Smooth muscle cell (in vitro differentiated cells): ENCODE data around the gene B3GNT9. TPM values are rescaled to one million over a fixed set of nuclear protein-coding genes. Genes with fewer than 3 reads are reported as not detected.
"Not testable (repeated sequence)": the region's sequence is repeated elsewhere in the genome, so short reads cannot be mapped to it uniquely, and the experiment has no call there.

Experiments used
- DNase-seq: peaks from one replicate; lab custom pipeline; 2025; ENCODE audit not compliant: unreplicated experiment; lab: John Stamatoyannopoulos, UW
- H2AFZ ChIP-seq: fragments of 200-600 bp; sonication (generic); 2 replicates; pipeline ENCODE4 v1.6.0; 2016; ENCODE audit warnings: antibody characterized with exemption, low read depth, mild to moderate bottlenecking
- H3F3A ChIP-seq: fragments of 200-600 bp; sonication (generic); 2 replicates; pipeline ENCODE4 v1.6.0; 2017; ENCODE audit warnings: antibody characterized with exemption, low read depth
- H3K27ac ChIP-seq: fragments of 200-600 bp; sonication (generic); 2 replicates; pipeline ENCODE4 v1.5.1; 2016; ENCODE audit warnings: low read depth, mild to moderate bottlenecking
- H3K27me3 ChIP-seq: fragments of 200-600 bp; sonication (generic); 2 replicates; pipeline ENCODE4 v1.6.1; 2016; ENCODE audit warnings: low read depth, mild to moderate bottlenecking
- H3K36me3 ChIP-seq: fragments of 200-600 bp; sonication (generic); 2 replicates; pipeline ENCODE4 v1.5.1; 2016; ENCODE audit warnings: low read depth
- H3K4me1 ChIP-seq: fragments of 200-600 bp; sonication (generic); 2 replicates; pipeline ENCODE4 v1.5.1; 2016; ENCODE audit warnings: low read depth
- H3K4me2 ChIP-seq: fragments of 200-600 bp; sonication (generic); 2 replicates; pipeline ENCODE4 v1.6.0; 2016; ENCODE audit warnings: mild to moderate bottlenecking
- H3K4me3 ChIP-seq: fragments of 200-600 bp; sonication (generic); 2 replicates; pipeline ENCODE4 v1.5.1; 2016; ENCODE audit warnings: mild to moderate bottlenecking
- H3K79me2 ChIP-seq: fragments of 200-600 bp; sonication (generic); 2 replicates; pipeline ENCODE4 v1.6.0; 2016; ENCODE audit warnings: low read depth, mild to moderate bottlenecking
- H3K9ac ChIP-seq: fragments of 200-600 bp; sonication (generic); 2 replicates; pipeline ENCODE4 v1.6.0; 2016; ENCODE audit warnings: low read depth
- H3K9me3 ChIP-seq: fragments of 200-600 bp; sonication (generic); replicated peaks from 2 replicates; pipeline ENCODE4 v1.5.1; 2016; ENCODE audit warnings: low read depth
- H4K20me1 ChIP-seq: fragments of 200-600 bp; sonication (generic); 2 replicates; pipeline ENCODE4 v1.6.0; 2016; ENCODE audit warnings: low read depth
- WGBS: methylation state at CpG from one replicate; pipeline ENCODE4 v1.1.7; 2016; ENCODE audit warnings: low lambda C conversion rate; 5-methylcytosine and 5-hydroxymethylcytosine counted together
- polyA plus RNA-seq: library from polyadenylated mRNA; unstranded; fragments of >200 nt; fragmentation: Nextera tagmentation; extraction: Ambion mirVana; gene quantifications from 2 replicates; pipeline ENCODE4 v1.2.1, GENCODE V29; 2016
- total RNA-seq: library from RNA; depleted of rRNA; stranded (reverse); fragments of >200 nt; gene quantifications from 2 replicates; pipeline ENCODE4 v1.2.3, GENCODE V29; 2014
- TF ChIP-seq, protein P1 (sequence below): fragments of 200-600 bp; sonication (generic); IDR thresholded peaks from 2 replicates; pipeline ENCODE4 v1.5.1; 2017; ENCODE audit warnings: borderline replicate concordance, mild to moderate bottlenecking, antibody characterized with exemption; ENCODE audit not compliant: insufficient read depth, poor library complexity, severe bottlenecking

Gene B3GNT9
- total and polyA plus RNA-seq, 2 experiments from 2014 or later = 29.9 to 39.3 TPM

DNA sequence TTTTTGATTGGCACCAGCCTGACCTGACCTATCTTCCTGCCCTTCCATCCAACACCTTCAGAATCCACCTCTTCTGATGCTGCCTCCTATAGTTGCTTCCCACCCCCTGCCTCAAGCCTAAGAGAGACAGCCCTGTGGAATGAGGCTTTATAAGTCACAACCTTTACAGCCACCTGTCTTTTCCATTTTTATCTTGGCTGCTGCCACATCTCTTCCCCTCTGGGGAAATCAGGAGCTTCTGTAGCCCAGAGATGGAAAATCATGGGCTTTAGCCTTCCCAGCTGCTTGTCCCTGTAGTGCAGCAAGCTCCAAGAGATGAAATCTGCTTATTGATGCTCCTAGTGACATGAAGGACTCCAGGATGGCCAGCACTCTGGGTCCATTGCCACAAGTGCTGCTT, 22.4 kb downstream of the B3GNT9 start:
- Histone ChIP-seq H2AFZ (no peak overlapping the region), H3K27ac (no peak overlapping the region), H3K4me3 (no peak overlapping the region), H3K4me2 (no peak overlapping the region), H3K36me3 (peaks cover 13% of the 10 kb centered on the region), H3K9me3 (no peaks in the 10 kb centered on the region), H3K4me1 (no peaks in the 10 kb centered on the region), H4K20me1 (peaks cover 4% of the 10 kb centered on the region), H3K27me3 (no peaks in the 10 kb centered on the region), H3F3A (no peaks in the 10 kb centered on the region), H3K79me2 (no peaks in the 10 kb centered on the region), H3K9ac (no peak overlapping the region)
- DNase-seq = no peak
- TF ChIP-seq, protein P1, sequence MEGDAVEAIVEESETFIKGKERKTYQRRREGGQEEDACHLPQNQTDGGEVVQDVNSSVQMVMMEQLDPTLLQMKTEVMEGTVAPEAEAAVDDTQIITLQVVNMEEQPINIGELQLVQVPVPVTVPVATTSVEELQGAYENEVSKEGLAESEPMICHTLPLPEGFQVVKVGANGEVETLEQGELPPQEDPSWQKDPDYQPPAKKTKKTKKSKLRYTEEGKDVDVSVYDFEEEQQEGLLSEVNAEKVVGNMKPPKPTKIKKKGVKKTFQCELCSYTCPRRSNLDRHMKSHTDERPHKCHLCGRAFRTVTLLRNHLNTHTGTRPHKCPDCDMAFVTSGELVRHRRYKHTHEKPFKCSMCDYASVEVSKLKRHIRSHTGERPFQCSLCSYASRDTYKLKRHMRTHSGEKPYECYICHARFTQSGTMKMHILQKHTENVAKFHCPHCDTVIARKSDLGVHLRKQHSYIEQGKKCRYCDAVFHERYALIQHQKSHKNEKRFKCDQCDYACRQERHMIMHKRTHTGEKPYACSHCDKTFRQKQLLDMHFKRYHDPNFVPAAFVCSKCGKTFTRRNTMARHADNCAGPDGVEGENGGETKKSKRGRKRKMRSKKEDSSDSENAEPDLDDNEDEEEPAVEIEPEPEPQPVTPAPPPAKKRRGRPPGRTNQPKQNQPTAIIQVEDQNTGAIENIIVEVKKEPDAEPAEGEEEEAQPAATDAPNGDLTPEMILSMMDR = no peak

DNA sequence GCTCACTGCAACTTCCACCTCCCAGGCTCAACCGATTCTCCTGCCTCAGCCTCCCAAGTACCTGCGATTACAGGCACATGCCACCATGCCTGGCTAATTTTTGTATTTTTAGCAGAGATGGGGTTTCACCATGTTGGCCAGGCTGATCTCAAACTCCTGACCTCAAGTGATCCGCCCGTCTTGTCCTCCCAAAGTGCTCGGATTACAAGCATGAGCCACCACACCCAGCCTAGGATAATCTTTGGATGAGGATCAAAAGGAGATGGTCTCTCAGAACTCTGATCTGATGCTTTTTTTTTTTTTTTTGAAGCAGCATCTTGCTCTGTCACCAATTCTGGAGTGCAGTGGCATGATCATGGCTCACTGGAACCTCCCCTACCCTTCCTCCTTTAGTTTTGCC, 28.0 kb downstream of the B3GNT9 start:
- H3K79me2 ChIP-seq, H3K9me3 ChIP-seq, H3K4me1 ChIP-seq, DNase-seq, H2AFZ ChIP-seq, H3K27ac ChIP-seq, H3F3A ChIP-seq, H3K27me3 ChIP-seq, H3K9ac ChIP-seq, H3K4me3 ChIP-seq, H3K4me2 ChIP-seq: not testable (repeated sequence)
- peaks cover 12% of the 10 kb centered on the region for H3K36me3 ChIP-seq
- WGBS = 98% methylated on average over 5 of the region's 5 CpGs
- H4K20me1 ChIP-seq = peaks cover 36% of the 10 kb centered on the region

DNA sequence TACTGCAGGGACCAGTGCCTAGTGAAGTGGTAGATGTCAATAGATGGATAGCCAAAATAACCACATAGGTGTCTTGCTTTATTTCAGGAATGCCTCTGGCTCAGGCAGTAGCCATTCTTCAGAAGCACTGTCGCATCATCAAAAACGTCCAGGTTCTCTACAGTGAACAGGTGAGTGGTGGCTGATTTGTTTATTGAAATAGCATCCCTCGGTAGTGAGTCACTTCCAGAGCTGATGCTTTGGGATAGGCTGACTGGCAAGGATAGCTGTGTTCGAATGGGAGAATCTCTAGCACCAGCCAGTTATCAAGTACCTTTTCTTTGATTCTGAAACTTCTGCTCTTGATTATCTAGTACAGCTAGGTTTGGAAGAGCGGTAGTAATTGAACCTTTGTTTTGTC, 30.8 kb downstream of the B3GNT9 start:
- WGBS = 85% methylated on average over 5 of the region's 5 CpGs
- Histone ChIP-seq H3K4me2 (no peak overlapping the region), H3K4me3 (no peak overlapping the region), H4K20me1 (peaks cover 38% of the 10 kb centered on the region), H3K27ac (no peak overlapping the region), H3F3A (peaks cover 3% of the 10 kb centered on the region), H3K9me3 (no peaks in the 10 kb centered on the region), H3K4me1 (peaks cover 3% of the 10 kb centered on the region), H2AFZ (no peak overlapping the region), H3K79me2 (peaks cover 27% of the 10 kb centered on the region), H3K36me3 (peaks cover 12% of the 10 kb centered on the region), H3K27me3 (no peaks in the 10 kb centered on the region), H3K9ac (no peak overlapping the region)
- TF ChIP-seq, protein P1 = no peak
- no peak for DNase-seq

DNA sequence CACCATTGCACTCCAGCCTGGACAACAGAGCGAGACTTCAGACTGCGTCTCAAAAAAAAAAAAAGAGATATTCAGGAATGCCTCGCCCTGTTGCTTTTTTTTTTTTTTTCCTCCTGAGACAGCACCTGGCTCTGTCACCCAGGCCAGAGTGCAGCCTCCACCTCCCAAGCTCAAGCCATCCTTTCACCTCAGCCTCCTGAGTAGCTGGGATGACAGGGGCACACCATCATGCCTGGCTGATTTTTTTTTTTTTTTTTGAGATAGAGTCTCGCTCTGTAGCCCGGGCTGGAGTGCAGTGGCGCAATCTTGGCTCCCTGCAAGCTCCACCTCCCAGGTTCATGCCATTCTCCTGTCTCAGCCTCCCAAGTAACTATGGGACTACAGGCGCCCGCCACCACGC, 33.1 kb downstream of the B3GNT9 start:
- Histone ChIP-seq H3K79me2 (peaks cover 42% of the 10 kb centered on the region), H3K4me3 (no peak overlapping the region), H3K9ac (no peak overlapping the region), H3F3A (peaks cover 11% of the 10 kb centered on the region), H3K4me1 (peaks cover 6% of the 10 kb centered on the region), H4K20me1 (peaks cover 35% of the 10 kb centered on the region), H3K36me3 (peaks cover 4% of the 10 kb centered on the region), H3K4me2 (no peak overlapping the region), H3K9me3 (no peaks in the 10 kb centered on the region), H3K27ac (no peak overlapping the region), H3K27me3 (no peaks in the 10 kb centered on the region), H2AFZ (no peak overlapping the region)
- 96% methylated on average over 9 of the region's 9 CpGs for WGBS
- TF ChIP-seq, protein P1 = no peak
- DNase-seq = no peak
